Measurements from ENCODE around the gene GRHPR.

Gene GRHPR

GRCh38 chr9:37383876-37384746, 38.4 kb upstream of the GRHPR start:
- Histone ChIP-seq H3K36me3 (ENCODE audit: control insufficient read depth in 4 of 4, insufficient read depth in 4 of 4, low read length in 3 of 4) (no peaks in the 10 kb centered on the region), H3K27ac (ENCODE audit: insufficient read depth in 1 of 2, low read depth in 1 of 2, low read length in 2 of 2, poor library complexity in 1 of 2, severe bottlenecking in 2 of 2) (no peak overlapping the region), H3K4me3 (ENCODE audit: control insufficient read depth in 1 of 7, extremely low read depth in 1 of 7, insufficient read depth in 4 of 7, low read depth in 2 of 7, low read length in 6 of 7) (no peak overlapping the region), H3K9me3 (ENCODE audit: control extremely low read depth in 1 of 5, control insufficient read depth in 4 of 5, insufficient read depth in 2 of 5, low read depth in 1 of 5, low read length in 4 of 5) (no peaks in the 10 kb centered on the region), H3K27me3 (replicated peaks in 2 of 5; ENCODE audit: control insufficient read depth in 4 of 5, insufficient read depth in 5 of 5, low read length in 4 of 5) (peaks cover 0 to 2% (median 0%) of the 10 kb centered on the region in 5 experiments), H3K4me1 (ENCODE audit: control extremely low read depth in 1 of 4, control insufficient read depth in 4 of 4, insufficient read depth in 4 of 4, low read length in 3 of 4) (no peaks in the 10 kb centered on the region)
- ChIA-PET CTCF (interaction anchor here (0.8 to 2.2 kb wide), 3 partner anchors 10 to 28 kb away, joined by 3 to 4 read pairs (median 3); no protein-coding TSS in a partner anchor), POLR2A (no interaction called here)
- no peak for DNase-seq
- 95% methylated on average over 8 of the region's 12 CpGs for WGBS (ENCODE audit: insufficient coverage)

GRCh38 chr9:37385286-37385685, 37.2 kb upstream of the GRHPR start:
- Histone ChIP-seq H3K27ac (ENCODE audit: insufficient read depth in 1 of 2, low read depth in 1 of 2, low read length in 2 of 2, poor library complexity in 1 of 2, severe bottlenecking in 2 of 2) (no peak overlapping the region), H3K36me3 (ENCODE audit: control insufficient read depth in 4 of 4, insufficient read depth in 4 of 4, low read length in 3 of 4) (no peaks in the 10 kb centered on the region), H3K4me3 (ENCODE audit: control insufficient read depth in 1 of 7, extremely low read depth in 1 of 7, insufficient read depth in 4 of 7, low read depth in 2 of 7, low read length in 6 of 7) (no peak overlapping the region), H3K27me3 (replicated peaks in 2 of 5; ENCODE audit: control insufficient read depth in 4 of 5, insufficient read depth in 5 of 5, low read length in 4 of 5) (peaks cover 0 to 2% (median 0%) of the 10 kb centered on the region in 5 experiments), H3K4me1 (ENCODE audit: control extremely low read depth in 1 of 4, control insufficient read depth in 4 of 4, insufficient read depth in 4 of 4, low read length in 3 of 4) (no peaks in the 10 kb centered on the region), H3K9me3 (ENCODE audit: control extremely low read depth in 1 of 5, control insufficient read depth in 4 of 5, insufficient read depth in 2 of 5, low read depth in 1 of 5, low read length in 4 of 5) (no peaks in the 10 kb centered on the region)
- 100% methylated on average over 5 of the region's 6 CpGs for WGBS (ENCODE audit: insufficient coverage)
- no peak for DNase-seq
- ChIA-PET POLR2A (no interaction called here), CTCF (interaction anchor here (0.8 to 2.2 kb wide), 4 partner anchors 9 to 30 kb away, joined by 3 to 4 read pairs (median 3); no protein-coding TSS in a partner anchor)

GRCh38 chr9:37386988-37387387, 35.5 kb upstream of the GRHPR start:
- no peaks in the 10 kb centered on the region for H3K9me3 ChIP-seq (ENCODE audit: control extremely low read depth in 1 of 5, control insufficient read depth in 4 of 5, insufficient read depth in 2 of 5, low read depth in 1 of 5, low read length in 4 of 5)
- no peaks in the 10 kb centered on the region for H3K36me3 ChIP-seq (ENCODE audit: control insufficient read depth in 4 of 4, insufficient read depth in 4 of 4, low read length in 3 of 4)
- ChIA-PET POLR2A (no interaction called here), CTCF (no interaction called here)
- no peaks in the 10 kb centered on the region for H3K4me1 ChIP-seq (ENCODE audit: control extremely low read depth in 1 of 4, control insufficient read depth in 4 of 4, insufficient read depth in 4 of 4, low read length in 3 of 4)
- no peaks in the 10 kb centered on the region for H3K27me3 ChIP-seq (replicated peaks in 2 of 5; ENCODE audit: control insufficient read depth in 4 of 5, insufficient read depth in 5 of 5, low read length in 4 of 5)
- DNase-seq = no peak
- no peak overlapping the region for H3K27ac ChIP-seq (ENCODE audit: insufficient read depth in 1 of 2, low read depth in 1 of 2, low read length in 2 of 2, poor library complexity in 1 of 2, severe bottlenecking in 2 of 2)
- WGBS (ENCODE audit: insufficient coverage) = 97% methylated on average over 7 of the region's 10 CpGs
- H3K4me3 ChIP-seq (ENCODE audit: control insufficient read depth in 1 of 7, extremely low read depth in 1 of 7, insufficient read depth in 4 of 7, low read depth in 2 of 7, low read length in 6 of 7) = no peak overlapping the region

GRCh38 chr9:37390759-37391158, 31.7 kb upstream of the GRHPR start:
- Histone ChIP-seq H3K27ac (ENCODE audit: insufficient read depth in 1 of 2, low read depth in 1 of 2, low read length in 2 of 2, poor library complexity in 1 of 2, severe bottlenecking in 2 of 2) (no peak overlapping the region), H3K4me3 (ENCODE audit: control insufficient read depth in 1 of 7, extremely low read depth in 1 of 7, insufficient read depth in 4 of 7, low read depth in 2 of 7, low read length in 6 of 7) (no peak overlapping the region), H3K4me1 (ENCODE audit: control extremely low read depth in 1 of 4, control insufficient read depth in 4 of 4, insufficient read depth in 4 of 4, low read length in 3 of 4) (no peaks in the 10 kb centered on the region), H3K27me3 (replicated peaks in 2 of 5; ENCODE audit: control insufficient read depth in 4 of 5, insufficient read depth in 5 of 5, low read length in 4 of 5) (no peaks in the 10 kb centered on the region), H3K9me3 (ENCODE audit: control extremely low read depth in 1 of 5, control insufficient read depth in 4 of 5, insufficient read depth in 2 of 5, low read depth in 1 of 5, low read length in 4 of 5) (no peaks in the 10 kb centered on the region), H3K36me3 (ENCODE audit: control insufficient read depth in 4 of 4, insufficient read depth in 4 of 4, low read length in 3 of 4) (no peaks in the 10 kb centered on the region)
- ChIA-PET CTCF (no interaction called here), POLR2A (no interaction called here)
- WGBS (ENCODE audit: insufficient coverage) = 47% methylated on average over 5 of the region's 7 CpGs
- DNase-seq = peak in 2 of 3 donors; percentile 27 to 34

GRCh38 chr9:37392272-37392671, 30.2 kb upstream of the GRHPR start:
- no peaks in the 10 kb centered on the region for H3K36me3 ChIP-seq (ENCODE audit: control insufficient read depth in 4 of 4, insufficient read depth in 4 of 4, low read length in 3 of 4)
- no peak overlapping the region for H3K4me3 ChIP-seq (ENCODE audit: control insufficient read depth in 1 of 7, extremely low read depth in 1 of 7, insufficient read depth in 4 of 7, low read depth in 2 of 7, low read length in 6 of 7)
- WGBS (ENCODE audit: insufficient coverage) = 100% methylated on average over 1 of the region's 8 CpGs
- ChIA-PET CTCF (no interaction called here), POLR2A (no interaction called here)
- no peaks in the 10 kb centered on the region for H3K9me3 ChIP-seq (ENCODE audit: control extremely low read depth in 1 of 5, control insufficient read depth in 4 of 5, insufficient read depth in 2 of 5, low read depth in 1 of 5, low read length in 4 of 5)
- no peaks in the 10 kb centered on the region for H3K4me1 ChIP-seq (ENCODE audit: control extremely low read depth in 1 of 4, control insufficient read depth in 4 of 4, insufficient read depth in 4 of 4, low read length in 3 of 4)
- DNase-seq = no peak
- no peak overlapping the region for H3K27ac ChIP-seq (ENCODE audit: insufficient read depth in 1 of 2, low read depth in 1 of 2, low read length in 2 of 2, poor library complexity in 1 of 2, severe bottlenecking in 2 of 2)
- H3K27me3 ChIP-seq (replicated peaks in 2 of 5; ENCODE audit: control insufficient read depth in 4 of 5, insufficient read depth in 5 of 5, low read length in 4 of 5) = no peaks in the 10 kb centered on the region

- H3K9me3 ChIP-seq (ENCODE audit: control extremely low read depth in 1 of 5, control insufficient read depth in 4 of 5, insufficient read depth in 2 of 5, low read depth in 1 of 5, low read length in 4 of 5) = no peaks in the 10 kb centered on the region
- DNase-seq = no peak
- H3K27ac ChIP-seq (ENCODE audit: insufficient read depth in 1 of 2, low read depth in 1 of 2, low read length in 2 of 2, poor library complexity in 1 of 2, severe bottlenecking in 2 of 2) = no peak overlapping the region
- ChIA-PET POLR2A (no interaction called here), CTCF (interaction anchor here (0.8 to 1.6 kb wide), 4 partner anchors 10 to 27 kb away, joined by 3 to 4 read pairs (median 3); no protein-coding TSS in a partner anchor)
- H3K4me1 ChIP-seq (ENCODE audit: control extremely low read depth in 1 of 4, control insufficient read depth in 4 of 4, insufficient read depth in 4 of 4, low read length in 3 of 4) = no peaks in the 10 kb centered on the region
- H3K27me3 ChIP-seq (replicated peaks in 2 of 5; ENCODE audit: control insufficient read depth in 4 of 5, insufficient read depth in 5 of 5, low read length in 4 of 5) = no peaks in the 10 kb centered on the region
- H3K4me3 ChIP-seq (ENCODE audit: control insufficient read depth in 1 of 7, extremely low read depth in 1 of 7, insufficient read depth in 4 of 7, low read depth in 2 of 7, low read length in 6 of 7) = no peak overlapping the region
- WGBS (ENCODE audit: insufficient coverage) = 90% methylated on average over 7 of the region's 12 CpGs
- no peaks in the 10 kb centered on the region for H3K36me3 ChIP-seq (ENCODE audit: control insufficient read depth in 4 of 4, insufficient read depth in 4 of 4, low read length in 3 of 4)
These were observed 27.3 kb upstream of the GRHPR start for GRCh38 chr9:37395229-37395628.

- H3K4me1 ChIP-seq (ENCODE audit: control extremely low read depth in 1 of 4, control insufficient read depth in 4 of 4, insufficient read depth in 4 of 4, low read length in 3 of 4) = no peaks in the 10 kb centered on the region
- H3K9me3 ChIP-seq (ENCODE audit: control extremely low read depth in 1 of 5, control insufficient read depth in 4 of 5, insufficient read depth in 2 of 5, low read depth in 1 of 5, low read length in 4 of 5) = no peaks in the 10 kb centered on the region
- no peak overlapping the region for H3K27ac ChIP-seq (ENCODE audit: insufficient read depth in 1 of 2, low read depth in 1 of 2, low read length in 2 of 2, poor library complexity in 1 of 2, severe bottlenecking in 2 of 2)
- CTCF ChIA-PET = interaction anchor here (1.3 kb wide), 1 partner anchor 19 kb away, joined by 3 read pairs; no protein-coding TSS in a partner anchor
- H3K36me3 ChIP-seq (ENCODE audit: control insufficient read depth in 4 of 4, insufficient read depth in 4 of 4, low read length in 3 of 4) = no peaks in the 10 kb centered on the region
- no peak overlapping the region for H3K4me3 ChIP-seq (ENCODE audit: control insufficient read depth in 1 of 7, extremely low read depth in 1 of 7, insufficient read depth in 4 of 7, low read depth in 2 of 7, low read length in 6 of 7)
- POLR2A ChIA-PET = no interaction called here
- no peaks in the 10 kb centered on the region for H3K27me3 ChIP-seq (replicated peaks in 2 of 5; ENCODE audit: control insufficient read depth in 4 of 5, insufficient read depth in 5 of 5, low read length in 4 of 5)
- no peak for DNase-seq
- WGBS (ENCODE audit: insufficient coverage) = 93% methylated on average over 4 of the region's 8 CpGs
These were observed 26.8 kb upstream of the GRHPR start for GRCh38 chr9:37395663-37396062.
